Astrocyte of the hippocampus (primary cell): Measurements from ENCODE around the gene MCFD2.

ENCODE experiments used
- DNase-seq: peaks from one replicate; pipeline ENCODE4 v3.0.0; 2011; ENCODE audit warnings: low read depth, low spot score

MCFD2 gene

DNA sequence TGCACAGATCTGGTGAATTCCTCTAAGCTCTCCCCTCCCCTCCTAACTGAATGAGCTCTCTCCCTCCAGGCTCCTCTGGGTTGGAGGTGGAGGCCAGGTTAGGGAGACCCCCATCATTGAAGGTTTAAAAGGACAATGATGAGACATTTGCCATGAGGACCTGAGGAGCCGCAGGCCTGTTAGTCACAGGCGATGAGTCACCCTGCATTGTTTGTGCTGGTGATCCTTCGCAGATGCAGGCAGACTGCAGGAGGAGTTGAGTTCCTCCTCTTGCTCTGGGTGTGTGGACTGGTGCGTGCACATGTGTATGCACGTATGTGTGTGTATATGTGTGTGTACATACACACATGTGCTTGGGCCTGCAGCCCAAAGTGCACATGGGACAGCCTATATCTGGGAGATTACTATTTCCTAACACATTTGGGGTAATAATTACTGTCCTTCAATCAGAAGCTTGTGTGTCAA, 42.0 kb downstream of the MCFD2 start:
- peak; percentile 95 for DNase-seq

DNA sequence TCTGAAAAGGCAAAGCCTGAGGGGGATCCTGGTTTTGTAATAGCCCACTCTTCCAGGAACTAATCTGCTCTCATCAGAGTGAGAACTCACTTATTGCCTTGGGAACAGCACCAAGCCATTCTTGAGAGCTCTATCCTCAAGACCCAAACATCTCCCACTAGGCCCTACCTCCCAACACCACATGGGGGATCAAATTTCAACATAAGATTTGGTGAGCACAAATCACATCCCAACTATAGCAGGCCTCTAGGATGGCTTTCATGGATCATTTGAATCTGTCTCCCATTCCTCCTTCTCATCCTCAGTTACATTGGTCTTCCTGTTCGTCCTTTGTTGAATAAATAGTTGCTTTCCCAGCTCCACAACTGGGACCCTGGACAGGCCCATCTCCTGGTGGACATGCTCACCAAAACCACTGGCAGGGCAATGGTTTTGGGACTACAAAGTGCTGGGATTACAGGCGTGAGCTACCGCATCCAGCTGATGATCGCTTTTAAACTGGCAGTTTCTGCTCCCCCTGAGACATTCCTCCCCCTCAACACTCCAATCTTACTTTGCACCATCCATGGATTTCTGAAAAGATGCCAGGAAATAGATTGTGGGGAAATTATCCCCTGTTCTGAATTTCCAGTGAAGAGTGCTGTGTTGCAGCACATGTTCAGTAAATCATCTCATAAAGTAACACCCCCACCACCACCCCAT, 42.6 kb downstream of the MCFD2 start:
- DNase-seq, result no peak

DNA sequence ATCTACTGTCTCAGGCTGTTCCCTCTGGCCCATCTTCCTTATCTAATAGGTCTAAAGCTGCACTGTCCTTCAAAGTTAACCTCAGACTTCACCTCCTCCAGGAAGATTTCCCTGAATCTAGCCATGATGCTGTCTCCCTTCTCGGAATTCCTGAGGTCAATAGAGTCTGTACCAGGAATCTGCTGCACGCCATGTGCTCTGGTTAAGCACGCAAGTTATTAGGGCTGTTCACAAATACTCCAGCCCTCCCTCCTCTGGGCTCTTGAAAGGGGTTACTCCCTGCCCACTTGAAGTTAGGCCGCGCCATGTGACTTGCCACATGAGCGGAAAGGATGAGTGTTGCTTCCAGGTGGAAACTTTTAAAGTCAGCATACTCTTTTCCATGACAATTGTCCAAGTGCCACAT, 43.6 kb downstream of the MCFD2 start:
- DNase-seq, result peak; percentile 25

DNA sequence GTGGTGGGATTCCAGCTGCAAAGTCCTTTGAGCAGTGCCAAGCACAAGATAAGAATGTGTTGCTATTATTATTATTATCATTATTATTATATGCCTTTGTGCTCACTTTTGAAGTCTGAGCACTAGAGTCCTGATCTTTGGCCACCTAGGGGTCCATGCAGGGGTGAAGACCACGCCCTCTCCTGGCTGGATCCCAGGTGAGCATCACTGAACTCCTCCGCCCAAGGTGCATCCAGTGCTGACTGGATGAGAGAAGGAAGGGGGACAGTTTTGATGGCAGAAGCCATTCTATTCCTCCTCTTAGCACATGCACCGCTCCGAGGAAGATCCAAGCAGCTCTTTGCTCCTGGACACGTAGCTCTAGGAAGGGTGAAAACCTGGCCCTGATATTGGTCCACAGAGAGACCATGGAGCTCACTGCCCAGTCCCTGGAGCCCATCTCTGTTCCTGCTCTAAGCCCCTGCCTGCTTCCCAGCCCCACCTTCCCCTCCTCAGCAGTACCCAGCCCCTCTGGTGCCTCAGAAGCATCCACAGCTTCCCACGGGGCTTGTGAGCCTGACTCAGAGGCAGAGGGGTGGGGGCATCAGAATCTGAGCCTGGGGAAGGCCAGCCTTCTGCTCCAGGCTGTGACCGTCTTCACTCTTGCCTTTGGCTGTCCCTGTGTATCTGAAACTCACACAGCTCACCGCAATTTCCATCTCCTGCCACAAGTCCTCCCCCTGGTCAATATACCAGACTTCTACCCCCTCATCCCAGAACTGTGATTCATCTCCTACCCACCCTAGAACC, 45.4 kb downstream of the MCFD2 start:
- DNase-seq, result no peak

DNA sequence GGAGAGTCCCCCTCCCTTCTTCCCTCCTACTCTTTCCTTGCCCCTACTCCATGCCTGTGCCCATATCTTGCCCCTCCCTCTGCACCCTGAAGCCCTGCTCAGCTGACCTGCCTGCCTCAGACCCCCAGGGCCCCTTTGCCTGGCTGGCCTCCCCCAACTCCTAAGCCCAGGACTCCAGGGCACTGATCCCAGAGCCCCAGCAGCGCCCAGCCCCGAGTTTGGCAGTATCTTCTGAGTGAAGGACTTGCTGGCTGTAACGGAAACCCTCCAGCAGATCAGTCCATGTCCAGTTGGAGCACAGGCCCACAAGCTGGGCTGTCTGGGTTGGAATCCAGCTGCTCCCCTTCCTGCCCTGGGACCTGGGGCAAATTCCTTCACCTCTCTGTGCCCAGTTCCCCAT, 46.0 kb downstream of the MCFD2 start:
- DNase-seq, result no peak

DNA sequence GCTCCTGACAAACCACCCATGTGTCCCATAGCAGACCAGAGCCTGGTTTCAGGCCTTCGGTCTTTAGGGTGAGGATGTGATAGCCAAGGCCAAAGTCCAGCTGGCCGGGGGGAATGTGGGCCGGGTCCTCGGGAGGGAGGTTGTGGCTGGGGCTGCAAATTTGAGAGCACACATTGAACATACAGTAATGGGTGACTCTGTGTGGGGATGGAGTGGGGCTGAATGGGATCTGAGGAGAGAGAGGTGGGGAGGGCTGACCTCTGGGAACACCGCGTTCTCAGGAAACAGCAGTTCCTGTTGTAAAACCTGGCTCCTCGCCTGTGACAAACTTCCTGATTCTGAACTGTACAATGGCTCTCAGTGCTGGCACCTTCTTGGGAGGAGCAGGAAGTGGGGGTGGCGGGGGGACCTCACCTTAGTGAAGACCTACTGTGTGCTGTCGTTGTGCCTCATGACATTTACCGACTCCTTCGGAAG, 48.8 kb downstream of the MCFD2 start:
- no peak for DNase-seq

DNA sequence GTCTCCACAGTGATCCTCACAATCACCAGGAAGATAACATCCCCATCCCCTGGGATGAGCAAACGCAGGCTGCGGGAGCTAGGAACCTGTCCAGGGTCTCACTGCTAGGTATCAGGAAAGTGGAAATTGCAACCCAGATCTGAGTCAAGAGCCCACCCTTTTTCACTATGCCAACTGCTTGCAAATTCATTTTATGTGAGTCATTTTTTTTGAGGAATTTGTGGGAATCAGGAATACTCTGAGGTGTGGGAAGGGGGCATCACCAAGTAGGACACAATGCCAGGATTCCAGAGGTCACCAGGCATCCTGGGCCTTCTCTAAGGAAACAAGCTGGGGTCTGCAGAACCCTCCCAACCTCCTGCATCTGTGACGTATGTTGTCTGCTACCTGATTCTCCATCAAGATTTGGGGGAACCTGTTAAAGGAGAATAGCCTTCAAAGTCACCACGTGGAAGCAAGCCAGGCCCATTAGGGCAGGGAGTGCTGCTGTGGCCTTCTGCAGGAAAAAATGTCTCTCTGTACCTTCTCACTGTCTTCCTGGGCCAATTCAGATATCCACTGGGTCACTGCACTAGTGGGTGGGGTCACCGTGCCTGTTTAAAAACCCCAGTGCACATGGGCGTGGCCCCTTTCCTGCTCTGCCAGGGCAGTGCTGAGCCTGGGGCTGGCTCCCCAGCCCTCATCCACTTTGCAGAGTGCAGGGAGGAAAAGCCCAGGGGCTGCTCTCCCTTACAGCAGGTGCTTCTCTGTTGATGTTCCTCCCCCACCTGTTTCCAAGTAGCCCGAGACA, 50.2 kb downstream of the MCFD2 start:
- no peak for DNase-seq

DNA sequence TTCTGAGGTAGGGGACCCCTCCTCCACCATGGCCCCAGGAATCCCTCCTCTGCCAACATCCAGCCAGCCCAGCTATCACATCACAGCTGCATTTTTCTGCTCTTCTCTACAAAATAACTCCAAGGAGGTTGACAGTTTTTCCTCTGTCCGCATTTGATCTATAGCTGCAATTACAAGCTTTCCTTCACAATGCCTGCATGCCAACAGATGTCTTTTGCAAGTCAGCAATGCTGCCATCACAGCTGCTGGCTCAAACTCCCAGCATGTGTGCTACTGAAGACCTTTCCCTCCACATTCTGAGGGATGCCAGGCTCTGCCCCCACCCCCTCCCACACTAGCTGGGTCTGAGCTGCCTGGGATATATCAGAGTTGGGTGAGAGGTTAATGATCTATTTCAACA, 51.7 kb downstream of the MCFD2 start:
- DNase-seq, result no peak

DNA sequence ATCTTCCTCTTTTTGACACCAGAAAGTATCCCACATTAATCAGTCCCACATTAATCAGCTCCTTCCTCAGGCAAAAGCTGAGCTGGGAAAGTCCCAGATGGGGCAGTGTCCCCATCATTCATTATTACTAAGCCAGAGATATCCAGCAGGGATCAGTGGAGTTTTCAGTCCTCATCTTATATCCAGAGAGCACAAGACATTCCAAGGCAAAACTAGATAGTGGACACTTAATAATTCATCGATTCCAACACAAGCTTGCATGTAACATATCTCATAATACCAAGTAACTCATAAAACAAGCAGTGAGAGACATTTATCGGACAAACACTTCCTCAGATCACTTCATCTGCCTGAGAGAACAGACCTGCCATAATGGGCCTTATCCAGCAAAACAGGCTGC, 53.1 kb downstream of the MCFD2 start:
- DNase-seq, result no peak

DNA sequence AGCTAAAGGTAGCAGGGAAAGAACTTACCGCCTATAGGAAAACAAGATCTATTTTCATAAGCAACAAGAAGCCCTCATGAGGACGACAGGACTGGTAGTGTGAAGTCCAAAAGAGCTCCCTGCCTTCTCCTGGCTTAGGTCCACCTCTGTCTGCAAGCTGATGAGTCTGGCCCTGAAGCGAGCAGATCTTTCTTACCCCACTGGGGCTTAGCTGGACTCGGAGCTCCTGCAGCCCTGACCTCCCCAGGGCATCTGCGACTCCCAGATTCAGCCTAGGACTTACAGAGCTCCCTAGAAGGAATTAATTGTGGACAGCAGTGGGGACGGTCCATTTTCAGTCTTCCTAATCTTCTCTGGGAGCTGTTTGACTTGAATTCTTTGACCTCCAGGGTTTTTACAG, 53.7 kb downstream of the MCFD2 start:
- no peak for DNase-seq

DNA sequence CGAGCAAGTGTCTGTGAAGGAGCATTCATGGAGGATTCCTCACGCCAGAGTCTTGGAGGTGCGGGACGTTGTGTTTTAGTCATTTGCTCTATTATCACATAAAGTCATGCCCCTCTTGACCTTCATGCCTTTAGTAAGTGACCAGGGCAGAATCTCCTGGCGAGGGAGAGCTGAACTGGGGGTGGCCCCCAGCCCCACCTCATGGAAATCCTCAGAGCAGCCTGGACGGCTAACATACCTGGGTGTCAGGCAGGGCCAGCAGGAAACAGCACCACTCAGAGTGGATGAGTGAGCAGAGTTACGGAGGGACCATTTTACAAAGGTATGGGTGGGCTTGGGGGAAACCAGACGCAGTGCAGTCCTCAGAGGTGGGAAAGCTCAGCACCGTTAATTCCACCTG, 56.1 kb downstream of the MCFD2 start:
- no peak for DNase-seq

DNA sequence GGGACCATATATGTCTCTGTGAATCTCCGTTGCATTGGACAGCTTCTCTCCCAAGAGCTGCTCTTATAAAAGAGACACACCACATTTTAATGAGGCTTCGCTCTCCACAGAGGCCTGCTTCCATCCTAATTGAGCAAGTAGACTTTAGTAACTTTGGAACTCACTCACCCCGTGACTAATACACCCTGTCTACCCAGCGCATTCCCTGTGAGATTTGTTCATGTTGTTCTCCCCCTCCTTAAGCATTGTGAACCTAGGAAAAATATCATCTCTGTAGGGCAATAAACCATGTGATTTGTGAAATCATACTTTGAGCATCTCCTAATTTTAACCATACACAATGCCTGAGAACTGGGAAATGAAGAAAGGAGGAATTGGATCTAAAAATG, 56.9 kb downstream of the MCFD2 start:
- DNase-seq, result peak; percentile 73

DNA sequence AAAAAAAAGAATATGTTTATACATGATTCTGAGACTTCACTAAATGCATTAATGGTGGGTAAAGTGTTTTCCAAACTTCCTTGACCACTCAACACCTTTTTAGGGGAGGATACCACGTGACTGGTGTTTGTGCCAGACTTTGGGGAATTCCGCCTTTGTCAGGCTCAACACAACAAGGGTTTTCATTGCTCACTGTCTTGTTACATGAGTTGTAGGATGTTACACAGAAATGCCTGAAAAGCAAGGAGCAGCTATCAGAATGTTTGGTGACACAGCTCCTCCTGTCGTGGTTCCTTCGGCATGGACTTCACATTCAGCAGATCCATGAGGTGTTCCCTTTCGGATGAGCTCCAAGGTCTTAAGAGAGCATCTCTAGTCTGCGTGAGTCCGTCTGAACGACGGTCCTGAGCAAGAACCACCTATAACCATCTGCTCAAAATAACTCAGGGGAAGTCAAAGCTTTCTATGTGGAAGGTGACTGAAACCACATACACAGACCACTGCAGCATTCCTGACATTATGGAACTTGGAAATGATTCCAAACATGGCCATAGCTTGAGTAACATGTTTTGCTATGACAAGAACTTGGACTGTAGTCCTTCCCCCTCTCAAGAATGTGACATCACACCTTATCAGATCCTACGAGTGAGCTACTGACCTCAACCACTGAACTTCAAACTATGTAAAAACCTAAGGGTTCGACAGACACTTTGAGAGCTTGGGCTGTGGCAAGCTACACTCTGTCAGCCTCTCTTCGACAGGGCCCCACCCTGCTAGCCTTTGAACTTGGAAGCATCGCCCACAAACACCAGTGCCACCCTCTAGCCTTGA, 57.5 kb downstream of the MCFD2 start:
- peak; percentile 92 for DNase-seq

DNA sequence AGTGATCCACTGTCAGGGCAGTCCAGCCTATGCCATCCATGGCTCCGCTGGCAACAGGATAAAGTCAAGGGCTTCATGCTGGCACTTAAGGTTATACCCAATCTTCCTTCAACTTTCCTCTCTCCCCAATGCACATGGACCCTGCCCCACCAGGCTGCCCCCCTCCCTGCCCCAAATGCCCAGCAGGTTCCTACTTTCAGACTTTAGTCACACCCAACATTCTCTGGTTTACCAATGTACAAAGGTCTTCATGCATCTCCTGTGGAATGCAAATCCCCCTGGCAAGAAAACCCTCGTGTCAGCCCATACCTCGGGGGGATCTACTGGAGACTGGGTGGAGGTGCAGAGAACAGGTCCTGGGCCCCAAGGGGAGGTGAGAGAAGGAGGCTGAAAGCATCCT, 59.3 kb downstream of the MCFD2 start:
- no peak for DNase-seq

DNA sequence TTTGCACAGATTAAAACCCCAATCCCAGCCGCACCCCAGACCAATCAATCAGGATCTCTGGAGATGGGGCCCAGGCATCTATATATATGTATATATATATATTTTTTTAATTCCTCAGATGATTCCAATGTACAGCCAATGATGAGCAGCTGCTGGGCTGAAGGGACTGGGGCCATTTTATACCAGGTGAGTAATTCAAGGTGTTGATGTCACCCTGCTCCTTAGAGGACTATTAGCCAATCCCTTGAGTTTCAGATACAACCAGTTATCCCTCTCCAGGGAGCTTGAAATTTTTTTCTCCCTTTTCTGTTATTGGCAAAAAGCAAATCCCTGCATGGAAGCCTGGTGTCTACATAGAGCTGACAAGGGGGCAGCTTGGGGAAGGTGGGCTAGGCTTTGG, 59.8 kb downstream of the MCFD2 start:
- no peak for DNase-seq

DNA sequence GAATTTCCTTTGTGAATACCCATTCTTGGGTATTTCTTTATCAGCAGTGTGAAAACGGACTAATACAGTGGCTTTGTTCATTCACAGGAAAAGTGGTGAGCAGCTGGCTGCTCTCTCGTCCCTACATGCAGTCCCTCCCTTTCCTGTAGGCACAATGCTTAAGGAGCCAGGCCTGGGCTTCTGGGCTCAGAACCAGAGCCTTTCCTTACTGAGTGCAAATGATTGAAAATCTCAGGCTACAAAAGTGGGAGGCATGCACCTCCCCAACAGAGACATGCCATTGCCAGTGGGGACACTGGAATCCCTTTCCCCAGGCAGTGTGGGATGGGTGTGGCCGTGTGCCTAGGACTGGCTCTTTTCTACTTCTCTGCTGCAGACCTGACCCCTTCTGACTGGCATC, 61.3 kb downstream of the MCFD2 start:
- DNase-seq, result no peak

DNA sequence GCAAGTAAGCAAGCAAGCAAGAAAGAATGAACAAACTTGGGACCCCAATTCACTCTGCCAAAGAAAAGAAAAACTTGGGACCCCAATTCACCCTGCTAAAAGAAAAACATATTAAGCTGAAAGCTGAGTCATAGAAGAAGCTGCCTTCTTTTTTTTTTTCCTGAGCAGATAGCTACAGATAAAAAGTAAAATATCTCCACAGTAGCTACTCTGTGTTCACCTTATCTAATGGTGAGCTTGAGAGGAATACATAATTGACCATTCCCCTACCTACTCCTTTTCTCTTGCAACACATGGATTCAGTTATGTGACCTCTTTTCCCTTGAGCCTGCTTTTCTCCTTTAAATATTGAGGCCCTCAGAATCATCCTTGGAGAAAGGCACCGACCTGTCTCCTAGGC, 63.0 kb downstream of the MCFD2 start:
- DNase-seq, result no peak

DNA sequence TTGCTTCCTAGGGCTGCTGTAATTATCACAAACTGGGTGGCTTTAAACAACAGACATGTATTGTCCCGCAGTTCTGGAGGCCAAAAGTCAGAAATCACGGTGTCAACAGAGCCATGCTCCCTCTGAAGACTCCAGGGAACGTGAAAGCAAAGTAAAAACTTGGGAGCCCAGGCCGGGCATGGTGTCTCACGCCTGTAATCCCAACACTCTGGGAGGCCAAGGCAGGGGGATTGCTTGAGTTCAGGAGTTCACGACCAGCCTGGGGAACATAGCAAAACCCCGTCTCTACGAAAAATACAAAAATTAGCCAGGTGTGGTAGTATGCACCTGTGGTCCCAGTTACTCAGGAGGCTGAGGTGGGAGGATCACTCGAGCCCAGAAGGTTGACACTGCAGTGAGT, 63.5 kb downstream of the MCFD2 start:
- no peak for DNase-seq
